ENCODE data around the gene SPOCD1. TPM values are rescaled to one million over a fixed set of nuclear protein-coding genes. Genes with fewer than 3 reads are reported as not detected.
A peak's percentile ranks its signal among the peaks of the same experiment; 100 is the strongest.

The SPOCD1 gene
- total RNA-seq, 1 experiment from 2014 or later: 0.54 TPM

DNA sequence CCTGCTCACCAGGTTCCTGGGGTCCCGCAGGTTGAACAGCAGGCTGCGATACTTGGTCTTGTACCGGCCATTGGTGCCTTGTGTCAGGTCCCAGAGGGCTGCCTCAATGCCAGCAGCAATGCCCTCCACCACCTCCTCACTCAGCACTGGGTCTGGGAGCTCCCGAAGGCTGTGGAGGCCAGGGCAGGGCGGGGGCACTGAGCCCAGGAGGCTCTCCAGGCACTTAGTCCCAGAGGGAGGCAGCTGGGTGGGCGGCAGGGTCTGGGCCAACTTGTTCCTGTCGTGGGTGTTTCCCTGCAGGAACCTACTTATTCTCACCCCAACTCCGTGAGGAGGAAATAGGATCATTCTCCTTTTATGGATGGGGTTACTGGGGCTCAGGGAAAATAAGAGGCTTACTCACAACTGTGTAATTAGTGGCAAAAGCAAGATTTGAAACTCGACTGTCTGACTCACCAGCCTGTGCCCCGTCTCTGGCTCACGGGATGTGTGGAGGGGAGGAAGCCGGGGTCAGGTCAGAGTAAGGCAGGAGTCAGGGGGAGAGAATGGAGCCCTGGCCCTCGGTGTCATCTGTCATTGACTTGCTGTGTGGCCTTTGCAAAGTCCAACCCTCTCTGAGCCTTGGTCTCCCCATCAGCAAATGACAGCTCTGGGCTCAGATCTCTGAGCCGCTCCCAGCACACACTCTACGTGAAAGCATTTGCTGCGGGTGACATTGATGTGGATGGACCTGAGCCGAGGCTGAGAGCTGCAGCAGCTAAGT lies 17.2 kb downstream of the SPOCD1 start:
- peak; percentile 42 for DNase-seq (ENCODE audit: low read depth, low spot score)

DNA sequence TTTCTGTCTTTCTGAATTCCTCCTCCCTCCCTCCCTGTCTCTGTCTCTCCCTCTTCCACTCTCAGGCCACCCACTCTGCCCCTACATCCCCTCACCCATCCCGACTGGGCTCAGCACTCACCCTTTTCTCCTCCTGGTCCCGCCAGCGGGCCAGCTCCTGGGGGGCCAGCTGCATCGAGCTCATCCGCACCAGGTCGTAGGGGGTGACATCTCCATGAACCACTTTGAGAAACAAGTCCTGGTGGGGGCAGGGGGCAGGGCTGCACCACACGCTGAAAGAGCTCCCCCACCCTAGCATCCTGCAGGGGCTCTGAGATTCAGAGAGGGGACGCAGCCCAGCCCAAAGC lies 17.8 kb downstream of the SPOCD1 start:
- in situ Hi-C loops (cut with HindIII; ENCODE audit: low pct_unique_long_range_greater_than_20kb, low sequenced_read_pairs) (no loop called here), intact Hi-C loops (cut with micrococcal nuclease; ENCODE audit: unreplicated experiment) (no loop called here)
- no peak for DNase-seq (ENCODE audit: low read depth, low spot score)
- POLR2A ChIA-PET: interaction anchor here (0.7 kb wide), 1 partner anchor 99 kb away, joined by 5 read pairs; no protein-coding TSS in a partner anchor
- peaks cover 7% of the 10 kb centered on the region; the same call in 1 of the 2 replicates for H3K4me1 ChIP-seq (ENCODE audit: control insufficient read depth, insufficient read depth, low read length)
- H3K36me3 ChIP-seq (ENCODE audit: control insufficient read depth, insufficient read depth, low read length): no peaks in the 10 kb centered on the region
- H3K27me3 ChIP-seq (ENCODE audit: control insufficient read depth, insufficient read depth, low read length): no peaks in the 10 kb centered on the region
- TF ChIP-seq, protein P1, sequence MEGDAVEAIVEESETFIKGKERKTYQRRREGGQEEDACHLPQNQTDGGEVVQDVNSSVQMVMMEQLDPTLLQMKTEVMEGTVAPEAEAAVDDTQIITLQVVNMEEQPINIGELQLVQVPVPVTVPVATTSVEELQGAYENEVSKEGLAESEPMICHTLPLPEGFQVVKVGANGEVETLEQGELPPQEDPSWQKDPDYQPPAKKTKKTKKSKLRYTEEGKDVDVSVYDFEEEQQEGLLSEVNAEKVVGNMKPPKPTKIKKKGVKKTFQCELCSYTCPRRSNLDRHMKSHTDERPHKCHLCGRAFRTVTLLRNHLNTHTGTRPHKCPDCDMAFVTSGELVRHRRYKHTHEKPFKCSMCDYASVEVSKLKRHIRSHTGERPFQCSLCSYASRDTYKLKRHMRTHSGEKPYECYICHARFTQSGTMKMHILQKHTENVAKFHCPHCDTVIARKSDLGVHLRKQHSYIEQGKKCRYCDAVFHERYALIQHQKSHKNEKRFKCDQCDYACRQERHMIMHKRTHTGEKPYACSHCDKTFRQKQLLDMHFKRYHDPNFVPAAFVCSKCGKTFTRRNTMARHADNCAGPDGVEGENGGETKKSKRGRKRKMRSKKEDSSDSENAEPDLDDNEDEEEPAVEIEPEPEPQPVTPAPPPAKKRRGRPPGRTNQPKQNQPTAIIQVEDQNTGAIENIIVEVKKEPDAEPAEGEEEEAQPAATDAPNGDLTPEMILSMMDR (IDR thresholded peaks at IDR 0.05): no peak
- TF ChIP-seq TCF7L2 (IDR thresholded peaks at IDR 0.05; ENCODE audit: low read depth, low read length) (no peak), POLR2AphosphoS5 (IDR thresholded peaks at IDR 0.05; ENCODE audit: low read depth, low read length) (no peak), SIN3A (IDR thresholded peaks at IDR 0.05; ENCODE audit: borderline replicate concordance, insufficient read depth, low read depth, low read length) (no peak)
- TF ChIP-seq, protein P2, sequence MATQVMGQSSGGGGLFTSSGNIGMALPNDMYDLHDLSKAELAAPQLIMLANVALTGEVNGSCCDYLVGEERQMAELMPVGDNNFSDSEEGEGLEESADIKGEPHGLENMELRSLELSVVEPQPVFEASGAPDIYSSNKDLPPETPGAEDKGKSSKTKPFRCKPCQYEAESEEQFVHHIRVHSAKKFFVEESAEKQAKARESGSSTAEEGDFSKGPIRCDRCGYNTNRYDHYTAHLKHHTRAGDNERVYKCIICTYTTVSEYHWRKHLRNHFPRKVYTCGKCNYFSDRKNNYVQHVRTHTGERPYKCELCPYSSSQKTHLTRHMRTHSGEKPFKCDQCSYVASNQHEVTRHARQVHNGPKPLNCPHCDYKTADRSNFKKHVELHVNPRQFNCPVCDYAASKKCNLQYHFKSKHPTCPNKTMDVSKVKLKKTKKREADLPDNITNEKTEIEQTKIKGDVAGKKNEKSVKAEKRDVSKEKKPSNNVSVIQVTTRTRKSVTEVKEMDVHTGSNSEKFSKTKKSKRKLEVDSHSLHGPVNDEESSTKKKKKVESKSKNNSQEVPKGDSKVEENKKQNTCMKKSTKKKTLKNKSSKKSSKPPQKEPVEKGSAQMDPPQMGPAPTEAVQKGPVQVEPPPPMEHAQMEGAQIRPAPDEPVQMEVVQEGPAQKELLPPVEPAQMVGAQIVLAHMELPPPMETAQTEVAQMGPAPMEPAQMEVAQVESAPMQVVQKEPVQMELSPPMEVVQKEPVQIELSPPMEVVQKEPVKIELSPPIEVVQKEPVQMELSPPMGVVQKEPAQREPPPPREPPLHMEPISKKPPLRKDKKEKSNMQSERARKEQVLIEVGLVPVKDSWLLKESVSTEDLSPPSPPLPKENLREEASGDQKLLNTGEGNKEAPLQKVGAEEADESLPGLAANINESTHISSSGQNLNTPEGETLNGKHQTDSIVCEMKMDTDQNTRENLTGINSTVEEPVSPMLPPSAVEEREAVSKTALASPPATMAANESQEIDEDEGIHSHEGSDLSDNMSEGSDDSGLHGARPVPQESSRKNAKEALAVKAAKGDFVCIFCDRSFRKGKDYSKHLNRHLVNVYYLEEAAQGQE (IDR thresholded peaks at IDR 0.05; ENCODE audit: insufficient read depth in 1 of 2, low read depth in 2 of 2, low read length in 1 of 2): no peak
- CTCF ChIA-PET: no interaction called here
- ATAC-seq: no peak
- peak overlapping the region in 1 of 2 experiments; percentile 29; a peak in 3 of 4 replicates for H3K4me3 ChIP-seq (ENCODE audit: low read depth in 2 of 2, low read length in 2 of 2)
- H3K27ac ChIP-seq (ENCODE audit: low read length): no peak overlapping the region
- BruUV-seq (replicated peaks): no TSS peak
- H3K9me3 ChIP-seq (ENCODE audit: control insufficient read depth, insufficient read depth, low read depth, low read length): no peaks in the 10 kb centered on the region

More for the DNA sequence above, 17.2 kb downstream of the SPOCD1 start:
- H3K9me3 ChIP-seq (ENCODE audit: control insufficient read depth, insufficient read depth, low read depth, low read length): no peaks in the 10 kb centered on the region
- H3K27ac ChIP-seq (ENCODE audit: low read length): no peak overlapping the region
- no TSS peak for BruUV-seq (replicated peaks)
- in situ Hi-C loops (cut with HindIII; ENCODE audit: low pct_unique_long_range_greater_than_20kb, low sequenced_read_pairs) (no loop called here), intact Hi-C loops (cut with micrococcal nuclease; ENCODE audit: unreplicated experiment) (no loop called here)
- H3K36me3 ChIP-seq (ENCODE audit: control insufficient read depth, insufficient read depth, low read length): no peaks in the 10 kb centered on the region
- TF ChIP-seq POLR2AphosphoS5 (IDR thresholded peaks at IDR 0.05; ENCODE audit: low read depth, low read length) (no peak), TCF7L2 (IDR thresholded peaks at IDR 0.05; ENCODE audit: low read depth, low read length) (no peak), SIN3A (IDR thresholded peaks at IDR 0.05; ENCODE audit: borderline replicate concordance, insufficient read depth, low read depth, low read length) (no peak)
- TF ChIP-seq, protein P1 (IDR thresholded peaks at IDR 0.05): no peak
- TF ChIP-seq, protein P2 (IDR thresholded peaks at IDR 0.05; ENCODE audit: insufficient read depth in 1 of 2, low read depth in 2 of 2, low read length in 1 of 2): no peak
- H3K4me1 ChIP-seq (ENCODE audit: control insufficient read depth, insufficient read depth, low read length): peaks cover 7% of the 10 kb centered on the region; the same call in 1 of the 2 replicates
- ChIA-PET CTCF (no interaction called here), POLR2A (no interaction called here)
- peak; percentile 64 for ATAC-seq
- no peaks in the 10 kb centered on the region for H3K27me3 ChIP-seq (ENCODE audit: control insufficient read depth, insufficient read depth, low read length)
- H3K4me3 ChIP-seq (ENCODE audit: low read depth in 2 of 2, low read length in 2 of 2): peak overlapping the region in 1 of 2 experiments; percentile 29; a peak in 2 of 4 replicates

All from Panc1 (cell line).